A673 (cell line): Measurements from ENCODE around the gene GABRP. TPM values are rescaled to one million over a fixed set of nuclear protein-coding genes. Genes with fewer than 3 reads are reported as not detected.

Experiments used
- BruUV-seq: library from RNA; stranded (reverse); fragments of 400-500 nt; replicated peaks from 2 replicates; lab custom pipeline; 2021; lab: Mats Ljungman, UMichigan
- CTCF ChIA-PET: fragments of 300-600 bp; sonication (Branson Sonifier 250); formaldehyde crosslinking; loops from one replicate; lab custom pipeline; 2022; ENCODE audit warnings: antibody characterized with exemption; lab: Charles Lee
- POLR2A ChIA-PET: fragments of 300-600 bp; sonication (Branson Sonifier 250); formaldehyde crosslinking; loops from one replicate; lab custom pipeline; 2022; ENCODE audit warnings: antibody characterized with exemption; ENCODE audit not compliant: low non-redundant PET; lab: Charles Lee
- DNase-seq: peaks from one replicate; pipeline ENCODE4 v3.0.0-alpha.2; 2015; ENCODE audit warnings: low spot score
- H3K27ac ChIP-seq: fragments of 200-600 bp; sonication (generic); 2 replicates; pipeline ENCODE4 v1.5.1; 2016; ENCODE audit warnings: mixed run types, low read depth, mild to moderate bottlenecking, mixed read lengths, antibody characterized with exemption, low read length; ENCODE audit not compliant: poor library complexity, severe bottlenecking
- H3K27me3 ChIP-seq: fragments of 200-600 bp; sonication (generic); replicated peaks from 2 replicates; pipeline ENCODE4 v1.6.1; 2017; ENCODE audit warnings: mixed run types, low read depth, mild to moderate bottlenecking, mixed read lengths, antibody characterized with exemption, low read length; ENCODE audit not compliant: insufficient read depth, poor library complexity
- H3K36me3 ChIP-seq: fragments of 200-600 bp; sonication (generic); 2 replicates; pipeline ENCODE4 v1.6.1; 2016; ENCODE audit warnings: mixed run types, mild to moderate bottlenecking, mixed read lengths, antibody characterized with exemption, low read length; ENCODE audit not compliant: insufficient read depth, poor library complexity, severe bottlenecking
- H3K4me1 ChIP-seq: fragments of 200-600 bp; sonication (generic); 2 replicates; pipeline ENCODE4 v1.6.1; 2017; ENCODE audit warnings: mixed run types, mild to moderate bottlenecking, mixed read lengths, antibody characterized with exemption, low read length; ENCODE audit not compliant: insufficient read depth, poor library complexity, severe bottlenecking
- H3K4me3 ChIP-seq: fragments of 200-600 bp; sonication (generic); 2 replicates; pipeline ENCODE4 v1.5.1; 2016; ENCODE audit warnings: low read depth, mixed run types, mild to moderate bottlenecking, mixed read lengths, low read length; ENCODE audit not compliant: poor library complexity, severe bottlenecking
- H3K9me3 ChIP-seq: fragments of 200-600 bp; sonication (generic); 2 replicates; pipeline ENCODE4 v1.6.1; 2016; ENCODE audit warnings: mixed run types, low read depth, mild to moderate bottlenecking, mixed read lengths, antibody characterized with exemption, low read length; ENCODE audit not compliant: poor library complexity, severe bottlenecking
- EZH2 ChIP-seq: fragments of 200-600 bp; sonication (generic); IDR thresholded peaks from 2 replicates; pipeline ENCODE4 v1.6.1; 2017; ENCODE audit warnings: borderline replicate concordance, low read depth, mild to moderate bottlenecking, mixed read lengths, antibody characterized with exemption, low read length; ENCODE audit not compliant: poor library complexity, severe bottlenecking
- intact Hi-C: fragments of 100-400 bp; cut with micrococcal nuclease; formaldehyde crosslinking; loops from one replicate; pipeline ENCODE4 v1.10.0; 2022; ENCODE audit not compliant: unreplicated experiment
- total RNA-seq: library from RNA; stranded (reverse); gene quantifications from 2 replicates; pipeline ENCODE4 v1.2.3, GENCODE V29; 2021
- TF ChIP-seq, protein P1 (sequence below): fragments of 300-800, 200-600 bp; sonication (generic); conservative IDR thresholded peaks from 2 replicates; pipeline ENCODE4 v1.5.1; 2017; ENCODE audit warnings: low read depth, mild to moderate bottlenecking, antibody characterized with exemption, low read length, moderate library complexity, mixed read lengths

The GABRP gene
- total RNA-seq, 1 experiment from 2014 or later: 0.09 TPM

DNA sequence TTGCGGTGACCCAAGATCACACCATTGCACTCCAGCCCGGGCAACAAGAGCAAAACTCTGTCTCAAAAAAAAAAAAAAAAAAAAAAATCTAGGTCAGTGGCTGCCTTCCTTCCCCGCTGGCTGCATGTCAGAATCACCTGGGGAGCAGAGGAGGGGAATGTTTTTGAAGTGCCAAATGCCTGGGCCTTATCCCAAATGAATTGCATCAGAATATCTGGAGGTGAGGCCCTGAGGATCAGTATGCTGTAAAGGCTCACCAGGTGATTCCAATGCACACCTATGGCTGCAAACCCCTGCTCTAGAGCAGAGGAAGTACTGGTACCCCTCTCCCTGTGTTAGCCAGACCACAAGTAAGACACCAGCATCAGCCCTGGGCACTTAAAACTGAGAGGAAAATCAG lies 44.7 kb upstream of the GABRP start:
- POLR2A ChIA-PET: no interaction called here
- no TSS peak for BruUV-seq
- CTCF ChIA-PET: no interaction called here

DNA sequence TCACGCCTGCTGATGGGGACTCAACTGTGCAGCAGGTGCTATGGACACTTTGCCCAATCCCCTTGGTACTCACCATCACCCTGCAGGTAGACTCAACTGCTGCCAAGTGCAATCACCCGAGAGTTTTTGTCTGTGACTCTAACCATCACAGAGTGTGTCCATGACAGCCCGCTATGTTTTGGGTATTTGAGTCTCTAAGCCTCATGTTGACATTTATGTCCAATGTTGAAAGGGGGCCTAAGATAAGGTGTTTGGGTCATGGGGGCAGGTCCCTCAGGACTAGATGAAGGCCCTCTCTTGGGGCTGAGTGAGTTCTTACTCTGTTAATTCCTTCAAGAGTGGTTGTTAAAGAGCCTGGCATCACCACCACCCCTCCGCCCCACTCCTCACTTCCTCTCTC lies 44.1 kb upstream of the GABRP start:
- Histone ChIP-seq H3K4me3 (no peak overlapping the region), H3K27ac (no peak overlapping the region), H3K9me3 (no peaks in the 10 kb centered on the region), H3K4me1 (no peaks in the 10 kb centered on the region), H3K27me3 (peaks cover 6% of the 10 kb centered on the region), H3K36me3 (no peaks in the 10 kb centered on the region)
- TF ChIP-seq, protein P1, sequence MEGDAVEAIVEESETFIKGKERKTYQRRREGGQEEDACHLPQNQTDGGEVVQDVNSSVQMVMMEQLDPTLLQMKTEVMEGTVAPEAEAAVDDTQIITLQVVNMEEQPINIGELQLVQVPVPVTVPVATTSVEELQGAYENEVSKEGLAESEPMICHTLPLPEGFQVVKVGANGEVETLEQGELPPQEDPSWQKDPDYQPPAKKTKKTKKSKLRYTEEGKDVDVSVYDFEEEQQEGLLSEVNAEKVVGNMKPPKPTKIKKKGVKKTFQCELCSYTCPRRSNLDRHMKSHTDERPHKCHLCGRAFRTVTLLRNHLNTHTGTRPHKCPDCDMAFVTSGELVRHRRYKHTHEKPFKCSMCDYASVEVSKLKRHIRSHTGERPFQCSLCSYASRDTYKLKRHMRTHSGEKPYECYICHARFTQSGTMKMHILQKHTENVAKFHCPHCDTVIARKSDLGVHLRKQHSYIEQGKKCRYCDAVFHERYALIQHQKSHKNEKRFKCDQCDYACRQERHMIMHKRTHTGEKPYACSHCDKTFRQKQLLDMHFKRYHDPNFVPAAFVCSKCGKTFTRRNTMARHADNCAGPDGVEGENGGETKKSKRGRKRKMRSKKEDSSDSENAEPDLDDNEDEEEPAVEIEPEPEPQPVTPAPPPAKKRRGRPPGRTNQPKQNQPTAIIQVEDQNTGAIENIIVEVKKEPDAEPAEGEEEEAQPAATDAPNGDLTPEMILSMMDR: no peak
- no peak for TF ChIP-seq EZH2
- intact Hi-C loops: no loop called here
- no peak for DNase-seq
- BruUV-seq: no TSS peak
- CTCF ChIA-PET: no interaction called here
- POLR2A ChIA-PET: no interaction called here

More for the DNA sequence above, 44.7 kb upstream of the GABRP start:
- H3K36me3 ChIP-seq: no peaks in the 10 kb centered on the region
- TF ChIP-seq EZH2: no peak
- TF ChIP-seq, protein P1: no peak
- H3K27ac ChIP-seq: no peak overlapping the region
- H3K27me3 ChIP-seq: peaks cover 4% of the 10 kb centered on the region
- no peaks in the 10 kb centered on the region for H3K9me3 ChIP-seq
- intact Hi-C loops: no loop called here
- H3K4me3 ChIP-seq: no peak overlapping the region
- no peaks in the 10 kb centered on the region for H3K4me1 ChIP-seq
- no peak for DNase-seq

DNA sequence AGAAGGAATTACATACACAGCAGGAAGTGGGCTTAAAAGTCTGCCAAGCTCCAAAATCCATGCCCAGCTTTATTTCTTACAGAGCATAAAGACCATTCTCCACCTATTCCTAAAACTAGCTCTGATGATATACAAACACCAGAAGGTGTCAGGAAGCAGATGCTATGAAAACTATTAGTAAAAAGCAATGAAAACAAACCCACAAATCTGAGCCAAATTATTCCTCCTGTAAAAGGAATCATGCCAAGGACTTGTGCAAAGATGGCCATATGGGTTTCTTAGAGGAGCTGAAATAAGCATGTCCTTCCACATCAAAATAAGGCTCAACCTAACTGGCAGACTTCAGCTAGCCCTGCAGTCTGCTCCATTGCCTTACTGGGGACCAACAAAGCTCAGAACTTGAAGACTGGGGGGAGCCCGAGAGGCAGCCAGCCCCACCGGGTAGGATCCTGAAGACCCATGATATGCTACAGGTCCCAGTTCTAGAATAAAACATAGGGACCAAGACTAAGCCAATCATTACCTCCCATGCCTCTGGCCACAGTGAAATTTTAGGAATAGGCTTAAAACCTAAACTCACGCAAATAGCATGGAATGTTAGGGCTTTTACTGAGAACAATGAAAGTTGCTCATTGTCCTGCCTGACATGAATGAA lies 42.8 kb upstream of the GABRP start:
- DNase-seq: no peak
- intact Hi-C loops: loop anchor here (10.0 kb wide), 1 partner anchor 424 kb away; no protein-coding TSS in a partner anchor
- Histone ChIP-seq H3K27me3 (peaks cover 6% of the 10 kb centered on the region), H3K27ac (no peak overlapping the region), H3K4me1 (no peaks in the 10 kb centered on the region), H3K9me3 (no peaks in the 10 kb centered on the region), H3K4me3 (no peak overlapping the region), H3K36me3 (no peaks in the 10 kb centered on the region)
- ChIA-PET CTCF (no interaction called here), POLR2A (no interaction called here)
- TF ChIP-seq, protein P1: no peak
- no peak for TF ChIP-seq EZH2
- no TSS peak for BruUV-seq
